CD14-positive monocyte (primary cell): Measurements from ENCODE around the gene TNFRSF18. TPM values are rescaled to one million over a fixed set of nuclear protein-coding genes. Genes with fewer than 3 reads are reported as not detected.

ENCODE experiments used
- DNase-seq, 3 donors: peaks; one replicate each; pipeline ENCODE4 v3.0.0-alpha.2; 2011 to 2022
- H2AFZ ChIP-seq: 2 replicates; pipeline ENCODE4 v1.6.0; 2012; ENCODE audit warnings: mild to moderate bottlenecking, low read depth, low read length, inconsistent platforms; ENCODE audit not compliant: insufficient read depth, poor library complexity, severe bottlenecking
- H3K27ac ChIP-seq, 2 donors: 1 replicate in 1 of 2; 2 replicates in 1 of 2; pipeline ENCODE4 v1.5.1; 2012 to 2013; ENCODE audit warnings: low read length in 2 of 2, control low read depth in 1 of 2, inconsistent platforms in 1 of 2, low read depth in 1 of 2, mild to moderate bottlenecking in 1 of 2
- H3K27me3 ChIP-seq, 2 donors: one replicate each; pipeline versions ENCODE4 v1.6.0 to v1.6.1; 2011 to 2013; ENCODE audit warnings: low read length in 2 of 2; ENCODE audit not compliant: control insufficient read depth in 2 of 2, insufficient read depth in 2 of 2
- H3K36me3 ChIP-seq, 2 donors: replicated peaks in 1 of 2; 1 replicate in 1 of 2; 2 replicates in 1 of 2; pipeline versions ENCODE4 v1.5.1 to v1.6.1; 2012 to 2013; ENCODE audit warnings: low read length in 2 of 2, control low read depth in 1 of 2, inconsistent platforms in 1 of 2, mild to moderate bottlenecking in 1 of 2; ENCODE audit not compliant: insufficient read depth in 2 of 2, control insufficient read depth in 1 of 2
- H3K4me1 ChIP-seq, 2 donors: 1 replicate in 1 of 2; 2 replicates in 1 of 2; pipeline versions ENCODE4 v1.5.1 to v1.6.1; 2012 to 2013; ENCODE audit warnings: low read length in 2 of 2, control low read depth in 1 of 2, inconsistent platforms in 1 of 2, mild to moderate bottlenecking in 1 of 2, moderate library complexity in 1 of 2; ENCODE audit not compliant: insufficient read depth in 2 of 2, control insufficient read depth in 1 of 2
- H3K4me2 ChIP-seq: replicated peaks from 2 replicates; pipeline ENCODE3; 2012; ENCODE audit warnings: low read length, moderate library complexity, mild to moderate bottlenecking; ENCODE audit not compliant: poor library complexity, severe bottlenecking; ENCODE audit errors: extremely low read depth
- H3K4me3 ChIP-seq, 3 experiments: fragments of 200-600 bp in 1 of 3; sonication (generic) in 1 of 3; replicated peaks in 1 of 3; 1 replicate in 2 of 3; 2 replicates in 1 of 3; pipeline ENCODE4 v1.5.1; 2011 to 2013; ENCODE audit warnings: low read length in 3 of 3, mild to moderate bottlenecking in 3 of 3, control low read depth in 2 of 3, low read depth in 2 of 3, inconsistent platforms in 1 of 3, moderate library complexity in 1 of 3
- H3K79me2 ChIP-seq: 2 replicates; pipeline ENCODE4 v1.6.0; 2012; ENCODE audit warnings: mild to moderate bottlenecking, control low read depth, inconsistent platforms, low read length, moderate library complexity; ENCODE audit not compliant: insufficient read depth
- H3K9ac ChIP-seq: 2 replicates; pipeline ENCODE4 v1.6.0; 2017; ENCODE audit warnings: low read length, mild to moderate bottlenecking; ENCODE audit not compliant: insufficient read depth, poor library complexity, severe bottlenecking
- H3K9me3 ChIP-seq, 2 donors: replicated peaks in 1 of 2; 1 replicate in 1 of 2; 2 replicates in 1 of 2; pipeline versions ENCODE4 v1.5.1 to v1.6.1; 2012 to 2013; ENCODE audit warnings: low read length in 2 of 2, control low read depth in 1 of 2; ENCODE audit not compliant: control insufficient read depth in 1 of 2, insufficient read depth in 1 of 2
- H4K20me1 ChIP-seq: 2 replicates; pipeline ENCODE4 v1.6.0; 2012; ENCODE audit warnings: mild to moderate bottlenecking, low read length, control low read depth, moderate library complexity; ENCODE audit not compliant: insufficient read depth
- H3K27ac Mint-ChIP-seq, 7 donors: one replicate each; pipeline ENCODE4 v1.8.0; 2020; ENCODE audit warnings: mild to moderate bottlenecking in 7 of 7, mixed read lengths in 7 of 7, moderate library complexity in 6 of 7, inconsistent platforms in 2 of 7
- H3K27me3 Mint-ChIP-seq, 3 donors: one replicate each; pipeline ENCODE4 v1.8.0; 2021 to 2022; ENCODE audit warnings: low read depth in 3 of 3, mild to moderate bottlenecking in 3 of 3, mixed read lengths in 3 of 3, moderate library complexity in 3 of 3, inconsistent platforms in 1 of 3
- H3K36me3 Mint-ChIP-seq, 2 donors: one replicate each; pipeline ENCODE4 v1.8.0; 2020; ENCODE audit warnings: mixed read lengths in 2 of 2, inconsistent platforms in 1 of 2, mild to moderate bottlenecking in 1 of 2
- H3K4me1 Mint-ChIP-seq: one replicate; pipeline ENCODE4 v1.8.0; 2020; ENCODE audit warnings: mild to moderate bottlenecking, mixed read lengths
- H3K4me3 Mint-ChIP-seq, 2 donors: one replicate each; pipeline ENCODE4 v1.8.0; 2020; ENCODE audit warnings: mild to moderate bottlenecking in 2 of 2, mixed read lengths in 2 of 2, moderate library complexity in 1 of 2
- H3K9me3 Mint-ChIP-seq, 7 donors: one replicate each; pipeline ENCODE4 v1.8.0; 2020 to 2022; ENCODE audit warnings: mixed read lengths in 7 of 7, mild to moderate bottlenecking in 6 of 7, moderate library complexity in 6 of 7, inconsistent platforms in 2 of 7
- WGBS: methylation state at CpG from one replicate; pipeline ENCODE4 v1.1.5; 2013; ENCODE audit warnings: missing lambda C conversion rate; ENCODE audit not compliant: insufficient coverage; 5-methylcytosine and 5-hydroxymethylcytosine counted together
- intact Hi-C, 2 donors: fragments of 100-400 bp; cut with micrococcal nuclease; formaldehyde crosslinking; loops; one replicate each; pipeline versions ENCODE4 v1.15.0 to v1.15.1; 2023
- polyA plus RNA-seq, 3 donors: library from polyadenylated mRNA; depleted of rRNA in 1 of 3; unstranded in 2 of 3; stranded (reverse) in 1 of 3; fragments of 300-500 nt in 2 of 3; fragments of >200 nt in 1 of 3; fragmentation: Illumina TruSeq in 2 of 3; gene quantifications; 1 replicate in 2 of 3; 2 replicates in 1 of 3; pipeline ENCODE4 v1.2.3, GENCODE V29; 2012 to 2021
- TF ChIP-seq, protein P1 (sequence below): fragments of 200-600 bp; IDR thresholded peaks from one replicate; pipeline ENCODE4 v1.8.0; 2022; ENCODE audit warnings: antibody characterized with exemption, mild to moderate bottlenecking

TNFRSF18 gene
- polyA plus RNA-seq, 3 donors = not detected

DNA sequence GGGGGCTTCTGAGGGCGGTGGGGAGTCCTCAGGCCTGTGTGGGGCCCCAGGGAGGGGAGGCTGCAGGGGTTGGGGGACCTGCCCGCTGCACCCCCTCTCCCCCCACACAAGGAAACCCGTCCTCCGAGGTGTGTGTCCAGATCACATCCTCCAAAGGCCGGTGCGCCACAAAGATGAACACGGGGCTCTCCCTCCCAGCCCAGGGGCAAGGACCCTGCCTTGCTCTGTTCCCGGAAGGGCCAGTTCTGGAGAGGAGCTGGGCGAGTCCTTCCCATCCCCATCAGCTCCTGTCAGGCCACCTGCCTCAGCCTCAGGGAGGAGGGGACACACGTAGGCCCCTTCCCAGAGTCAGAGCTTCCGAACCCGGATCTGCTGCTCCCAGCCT is 35.2 kb downstream of the TNFRSF18 start:
- no peaks in the 10 kb centered on the region for H3K36me3 Mint-ChIP-seq
- TF ChIP-seq, protein P1, sequence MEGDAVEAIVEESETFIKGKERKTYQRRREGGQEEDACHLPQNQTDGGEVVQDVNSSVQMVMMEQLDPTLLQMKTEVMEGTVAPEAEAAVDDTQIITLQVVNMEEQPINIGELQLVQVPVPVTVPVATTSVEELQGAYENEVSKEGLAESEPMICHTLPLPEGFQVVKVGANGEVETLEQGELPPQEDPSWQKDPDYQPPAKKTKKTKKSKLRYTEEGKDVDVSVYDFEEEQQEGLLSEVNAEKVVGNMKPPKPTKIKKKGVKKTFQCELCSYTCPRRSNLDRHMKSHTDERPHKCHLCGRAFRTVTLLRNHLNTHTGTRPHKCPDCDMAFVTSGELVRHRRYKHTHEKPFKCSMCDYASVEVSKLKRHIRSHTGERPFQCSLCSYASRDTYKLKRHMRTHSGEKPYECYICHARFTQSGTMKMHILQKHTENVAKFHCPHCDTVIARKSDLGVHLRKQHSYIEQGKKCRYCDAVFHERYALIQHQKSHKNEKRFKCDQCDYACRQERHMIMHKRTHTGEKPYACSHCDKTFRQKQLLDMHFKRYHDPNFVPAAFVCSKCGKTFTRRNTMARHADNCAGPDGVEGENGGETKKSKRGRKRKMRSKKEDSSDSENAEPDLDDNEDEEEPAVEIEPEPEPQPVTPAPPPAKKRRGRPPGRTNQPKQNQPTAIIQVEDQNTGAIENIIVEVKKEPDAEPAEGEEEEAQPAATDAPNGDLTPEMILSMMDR = no peak
- Histone ChIP-seq H3K9me3 (peaks cover 0 to 6% of the 10 kb centered on the region in 2 donors), H3K4me1 (no peaks in the 10 kb centered on the region), H4K20me1 (no peaks in the 10 kb centered on the region), H3K79me2 (no peaks in the 10 kb centered on the region), H3K36me3 (no peaks in the 10 kb centered on the region), H3K4me2 (no peak overlapping the region), H3K27me3 (peaks cover 4 to 31% of the 10 kb centered on the region in 2 donors), H3K4me3 (no peak overlapping the region), H3K27ac (no peak overlapping the region), H3K9ac (no peak overlapping the region), H2AFZ (no peak overlapping the region)
- intact Hi-C loops = no loop called here
- no peak overlapping the region for H3K27ac Mint-ChIP-seq
- H3K4me1 Mint-ChIP-seq = no peaks in the 10 kb centered on the region
- H3K4me3 Mint-ChIP-seq = no peak overlapping the region
- peaks cover 35 to 47% (median 39%) of the 10 kb centered on the region in 3 donors for H3K27me3 Mint-ChIP-seq
- 84% methylated on average over 3 of the region's 12 CpGs for WGBS
- H3K9me3 Mint-ChIP-seq = peaks cover 4 to 15% (median 7%) of the 10 kb centered on the region in 7 donors
- DNase-seq = no peak

DNA sequence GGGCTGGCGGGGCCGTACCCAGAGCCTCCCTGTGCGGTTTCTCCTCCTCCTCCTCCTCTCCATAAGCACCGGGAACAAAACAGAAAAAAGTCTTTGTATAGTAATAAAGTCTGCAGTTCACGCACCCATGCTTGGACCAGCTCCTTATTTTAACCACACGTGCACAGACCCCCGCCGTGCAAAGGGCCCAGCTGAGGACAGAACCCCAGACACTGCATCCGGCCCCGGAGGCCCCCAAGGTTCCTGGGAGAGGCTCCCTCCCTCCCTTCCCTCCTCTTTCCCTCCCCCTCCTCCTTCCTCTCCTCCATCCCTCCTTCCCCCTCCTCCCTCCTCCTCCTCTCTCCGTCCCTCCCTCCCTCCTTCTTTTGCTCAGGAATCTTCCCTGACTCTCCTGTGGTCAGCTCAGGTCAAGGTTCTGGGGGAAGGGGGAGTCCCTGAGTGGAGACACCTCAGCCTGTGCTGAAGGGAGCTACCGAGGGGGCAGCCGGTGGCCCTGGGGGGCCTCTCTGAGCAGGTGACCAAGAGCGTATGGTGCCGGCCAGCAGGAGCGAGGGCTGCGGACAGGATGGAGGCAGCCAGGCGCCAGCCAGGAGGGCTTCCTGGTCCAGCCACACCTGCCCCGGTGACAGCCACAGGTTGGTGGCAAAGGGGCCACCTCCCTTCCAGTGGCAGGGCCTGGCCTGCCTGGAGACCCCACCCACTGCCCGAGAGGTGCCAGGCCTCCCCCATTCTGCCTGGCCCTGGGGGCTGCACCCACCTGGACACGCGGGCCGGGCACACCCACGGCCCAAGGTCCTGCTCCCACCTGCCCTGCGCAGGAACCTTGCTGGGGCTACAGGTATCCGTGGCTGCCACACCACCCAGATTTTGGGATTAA is 35.9 kb downstream of the TNFRSF18 start:
- Histone ChIP-seq H2AFZ (no peak overlapping the region), H3K4me3 (no peak overlapping the region), H3K9ac (no peak overlapping the region), H4K20me1 (no peaks in the 10 kb centered on the region), H3K27me3 (peaks cover 4 to 27% of the 10 kb centered on the region in 2 donors), H3K27ac (no peak overlapping the region), H3K79me2 (no peaks in the 10 kb centered on the region), H3K36me3 (no peaks in the 10 kb centered on the region), H3K4me1 (no peaks in the 10 kb centered on the region), H3K9me3 (peaks cover 0 to 3% of the 10 kb centered on the region in 2 donors), H3K4me2 (no peak overlapping the region)
- Mint-ChIP-seq H3K4me1 (no peaks in the 10 kb centered on the region), H3K9me3 (peaks cover 2 to 13% (median 3%) of the 10 kb centered on the region in 7 donors), H3K4me3 (no peak overlapping the region), H3K27me3 (peaks cover 28 to 42% (median 35%) of the 10 kb centered on the region in 3 donors), H3K36me3 (no peaks in the 10 kb centered on the region), H3K27ac (no peak overlapping the region)
- TF ChIP-seq, protein P1 = no peak
- intact Hi-C loops = no loop called here
- WGBS = 64% methylated on average over 20 of the region's 26 CpGs
- DNase-seq = no peak
